Measurements from ENCODE around the gene COP1.

The COP1 gene

DNA sequence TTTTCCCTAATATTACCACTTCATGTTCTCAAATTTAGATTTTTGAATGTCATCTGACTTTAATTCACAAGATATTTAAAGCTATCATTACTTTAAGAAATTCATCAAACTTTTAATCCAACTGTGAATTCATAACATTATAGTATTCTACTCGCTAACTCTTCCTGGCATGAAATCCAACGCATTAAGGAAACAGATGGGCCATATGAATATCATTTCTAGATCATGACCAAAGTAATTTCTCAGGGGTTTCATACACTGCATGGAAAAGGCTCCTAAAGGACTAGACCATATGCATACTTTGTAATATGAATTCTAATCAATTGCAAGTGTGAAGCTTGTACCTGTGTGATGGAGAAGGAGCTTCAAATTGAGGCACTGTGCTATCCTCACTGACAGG, 72.4 kb downstream of the COP1 start:
- H3K27me3 ChIP-seq (ENCODE audit: control insufficient read depth, insufficient read depth, low read length): no peaks in the 10 kb centered on the region
- H3K9me3 ChIP-seq (ENCODE audit: control insufficient read depth, insufficient read depth, low read length): no peaks in the 10 kb centered on the region

DNA sequence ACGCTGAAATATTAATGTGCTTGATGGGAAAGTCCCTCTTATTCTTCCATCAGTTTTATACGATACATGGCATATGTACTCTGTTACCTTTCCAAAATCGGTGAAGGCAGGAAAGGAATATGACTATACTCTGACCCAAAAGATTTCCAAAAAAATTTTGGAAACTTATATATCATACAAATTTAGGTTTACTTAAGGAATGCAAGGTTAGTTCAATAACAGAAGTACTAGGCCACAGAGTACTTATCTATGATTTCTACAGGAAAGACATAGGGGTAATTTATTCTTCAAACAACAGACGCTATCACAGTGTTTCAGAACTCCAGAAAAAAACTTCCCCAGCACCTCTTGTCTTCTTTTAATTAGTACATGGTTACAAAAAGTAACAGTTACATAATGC, 84.8 kb downstream of the COP1 start:
- Histone ChIP-seq H3K9ac (ENCODE audit: low read depth, low read length) (no peak overlapping the region), H3K27me3 (ENCODE audit: control insufficient read depth, insufficient read depth, low read length) (no peaks in the 10 kb centered on the region), H3K4me1 (ENCODE audit: control insufficient read depth, insufficient read depth, low read length) (no peaks in the 10 kb centered on the region), H3K27ac (ENCODE audit: low read depth, low read length) (no peak overlapping the region), H3K4me3 (ENCODE audit: low read depth, low read length) (no peak overlapping the region), H3K36me3 (ENCODE audit: control insufficient read depth, insufficient read depth, low read length) (peaks cover 3% of the 10 kb centered on the region; the same call in 1 of the 2 replicates), H3K9me3 (ENCODE audit: control insufficient read depth, insufficient read depth, low read length) (no peaks in the 10 kb centered on the region)

More for the DNA sequence above, 72.4 kb downstream of the COP1 start:
- H3K4me3 ChIP-seq (ENCODE audit: low read depth, low read length): no peak overlapping the region
- no peak overlapping the region for H3K9ac ChIP-seq (ENCODE audit: low read depth, low read length)
- peaks cover 16% of the 10 kb centered on the region for H3K36me3 ChIP-seq (ENCODE audit: control insufficient read depth, insufficient read depth, low read length)
- no peak overlapping the region for H3K27ac ChIP-seq (ENCODE audit: low read depth, low read length)
- no peaks in the 10 kb centered on the region for H3K4me1 ChIP-seq (ENCODE audit: control insufficient read depth, insufficient read depth, low read length)

DNA sequence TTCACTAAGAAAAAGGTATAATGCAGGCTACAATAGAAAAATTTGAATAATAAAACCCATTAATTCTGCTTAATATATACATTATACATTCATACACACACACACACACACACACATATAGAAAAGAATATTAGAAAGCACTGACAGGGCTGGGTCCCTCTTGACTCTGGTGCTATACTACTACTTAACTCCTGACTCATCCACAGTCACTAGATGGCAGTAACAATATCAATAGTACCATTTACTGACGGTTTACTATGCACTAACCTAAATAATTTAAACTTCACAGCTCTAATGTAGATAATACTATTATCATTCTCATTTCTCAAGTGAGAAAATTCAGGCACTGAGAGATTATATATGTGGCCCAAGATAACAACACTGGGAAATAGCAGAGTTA, 87.5 kb downstream of the COP1 start:
- no peak overlapping the region for H3K4me3 ChIP-seq (ENCODE audit: low read depth, low read length)
- H3K9ac ChIP-seq (ENCODE audit: low read depth, low read length): no peak overlapping the region
- no peak overlapping the region for H3K27ac ChIP-seq (ENCODE audit: low read depth, low read length)
- no peaks in the 10 kb centered on the region for H3K27me3 ChIP-seq (ENCODE audit: control insufficient read depth, insufficient read depth, low read length)
- no peaks in the 10 kb centered on the region for H3K9me3 ChIP-seq (ENCODE audit: control insufficient read depth, insufficient read depth, low read length)
- H3K36me3 ChIP-seq (ENCODE audit: control insufficient read depth, insufficient read depth, low read length): peaks cover 9% of the 10 kb centered on the region
- no peaks in the 10 kb centered on the region for H3K4me1 ChIP-seq (ENCODE audit: control insufficient read depth, insufficient read depth, low read length)

DNA sequence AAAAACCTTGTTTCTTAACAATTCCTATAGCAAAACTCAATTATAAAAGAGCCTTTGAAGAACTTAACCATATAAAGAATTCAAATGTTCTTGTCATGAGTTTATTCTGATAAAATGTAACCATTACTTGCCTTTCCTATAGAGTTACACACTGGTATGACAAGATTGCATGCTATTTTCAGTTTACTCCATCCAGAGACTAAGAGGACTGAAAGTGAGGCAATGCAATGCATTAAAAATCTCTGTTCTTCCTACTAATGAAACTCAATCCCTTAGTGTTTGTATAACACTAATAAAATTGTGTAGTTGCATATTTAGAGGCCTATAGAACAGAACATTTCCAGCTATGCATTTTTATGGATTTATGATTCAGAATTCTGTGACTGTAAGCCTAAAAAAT, 88.1 kb downstream of the COP1 start:
- Histone ChIP-seq H3K9ac (ENCODE audit: low read depth, low read length) (no peak overlapping the region), H3K27me3 (ENCODE audit: control insufficient read depth, insufficient read depth, low read length) (no peaks in the 10 kb centered on the region), H3K4me3 (ENCODE audit: low read depth, low read length) (no peak overlapping the region), H3K36me3 (ENCODE audit: control insufficient read depth, insufficient read depth, low read length) (peaks cover 9% of the 10 kb centered on the region), H3K4me1 (ENCODE audit: control insufficient read depth, insufficient read depth, low read length) (no peaks in the 10 kb centered on the region), H3K9me3 (ENCODE audit: control insufficient read depth, insufficient read depth, low read length) (no peaks in the 10 kb centered on the region), H3K27ac (ENCODE audit: low read depth, low read length) (no peak overlapping the region)

DNA sequence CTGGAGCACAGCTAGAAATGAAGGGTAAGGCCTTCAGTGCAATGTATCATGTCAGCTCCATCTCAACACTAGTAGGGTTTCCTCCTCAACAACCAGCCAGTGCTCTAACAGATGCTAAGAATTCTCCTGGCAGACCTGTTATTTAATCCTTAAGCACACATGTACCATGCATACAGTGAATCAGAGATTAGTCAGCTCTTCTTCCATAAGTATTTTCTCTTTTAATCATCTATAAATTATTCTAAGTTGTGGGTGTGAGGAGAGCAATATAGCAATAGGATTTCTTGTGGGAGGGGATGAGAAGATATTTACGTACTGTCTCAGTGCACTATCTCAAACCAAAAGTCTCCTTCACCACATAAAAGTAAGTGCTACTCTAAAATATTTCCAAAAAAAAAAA, 95.3 kb downstream of the COP1 start:
- Histone ChIP-seq H3K9ac (ENCODE audit: low read depth, low read length) (no peak overlapping the region), H3K4me3 (ENCODE audit: low read depth, low read length) (no peak overlapping the region), H3K27ac (ENCODE audit: low read depth, low read length) (no peak overlapping the region), H3K4me1 (ENCODE audit: control insufficient read depth, insufficient read depth, low read length) (no peaks in the 10 kb centered on the region), H3K36me3 (ENCODE audit: control insufficient read depth, insufficient read depth, low read length) (peaks cover 12% of the 10 kb centered on the region), H3K27me3 (ENCODE audit: control insufficient read depth, insufficient read depth, low read length) (no peaks in the 10 kb centered on the region), H3K9me3 (ENCODE audit: control insufficient read depth, insufficient read depth, low read length) (no peaks in the 10 kb centered on the region)

DNA sequence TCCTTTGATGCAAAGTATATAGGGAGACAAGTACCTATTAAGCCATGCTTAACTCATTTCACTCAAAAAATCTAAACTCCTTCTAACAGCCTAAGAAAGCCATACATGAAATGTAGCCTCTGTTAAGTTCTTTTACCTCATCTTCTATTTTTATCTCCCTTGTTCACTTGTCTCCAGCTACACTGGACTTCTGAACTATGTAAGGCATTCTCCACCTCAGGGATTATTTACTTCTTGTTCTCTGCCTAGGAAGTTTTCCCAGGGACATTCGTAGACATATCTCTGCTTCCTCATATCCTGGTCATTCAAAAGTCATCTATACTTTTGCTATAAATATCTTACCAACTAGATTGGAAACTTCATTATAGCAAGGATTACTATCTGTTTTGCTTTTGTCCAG, 96.9 kb downstream of the COP1 start:
- Histone ChIP-seq H3K36me3 (ENCODE audit: control insufficient read depth, insufficient read depth, low read length) (peaks cover 5% of the 10 kb centered on the region), H3K9me3 (ENCODE audit: control insufficient read depth, insufficient read depth, low read length) (no peaks in the 10 kb centered on the region), H3K4me1 (ENCODE audit: control insufficient read depth, insufficient read depth, low read length) (no peaks in the 10 kb centered on the region), H3K9ac (ENCODE audit: low read depth, low read length) (no peak overlapping the region), H3K27ac (ENCODE audit: low read depth, low read length) (no peak overlapping the region), H3K27me3 (ENCODE audit: control insufficient read depth, insufficient read depth, low read length) (no peaks in the 10 kb centered on the region), H3K4me3 (ENCODE audit: low read depth, low read length) (no peak overlapping the region)

DNA sequence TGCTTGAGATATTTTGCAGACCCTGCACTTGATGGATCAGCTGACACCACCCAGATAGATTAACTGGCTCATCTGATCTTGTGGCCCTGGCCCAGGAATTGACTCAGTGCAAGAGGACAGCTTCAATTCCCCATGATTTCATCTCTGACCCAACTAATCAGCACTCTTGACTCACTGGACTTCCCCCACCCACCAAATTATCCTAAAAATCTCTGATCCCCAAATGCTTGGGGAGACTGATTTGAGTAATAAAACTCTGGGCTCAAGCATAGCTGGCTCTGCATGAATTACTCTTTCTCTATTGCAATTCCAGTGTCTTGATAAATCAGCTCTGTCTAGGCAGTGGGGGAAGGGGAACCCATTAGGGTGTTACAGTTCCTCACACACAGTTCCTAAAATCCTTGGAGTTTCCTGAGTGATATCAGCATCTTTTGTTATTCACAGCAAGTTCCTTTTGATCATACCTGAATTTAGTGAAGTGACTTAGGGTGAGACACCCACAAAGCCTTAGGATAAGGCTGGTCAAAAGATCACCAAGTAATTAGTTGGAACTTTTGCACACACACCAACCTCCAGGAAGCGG, 104.2 kb downstream of the COP1 start:
- H3K36me3 ChIP-seq (ENCODE audit: control insufficient read depth, insufficient read depth, low read length): peaks cover 11% of the 10 kb centered on the region
- no peak overlapping the region for H3K27ac ChIP-seq (ENCODE audit: low read depth, low read length)
- peaks cover 5% of the 10 kb centered on the region; the same call in 1 of the 2 replicates for H3K4me1 ChIP-seq (ENCODE audit: control insufficient read depth, insufficient read depth, low read length)
- H3K27me3 ChIP-seq (ENCODE audit: control insufficient read depth, insufficient read depth, low read length): no peaks in the 10 kb centered on the region
- H3K9me3 ChIP-seq (ENCODE audit: control insufficient read depth, insufficient read depth, low read length): peaks cover 17% of the 10 kb centered on the region
- no peak overlapping the region for H3K4me3 ChIP-seq (ENCODE audit: low read depth, low read length)
- H3K9ac ChIP-seq (ENCODE audit: low read depth, low read length): no peak overlapping the region

DNA sequence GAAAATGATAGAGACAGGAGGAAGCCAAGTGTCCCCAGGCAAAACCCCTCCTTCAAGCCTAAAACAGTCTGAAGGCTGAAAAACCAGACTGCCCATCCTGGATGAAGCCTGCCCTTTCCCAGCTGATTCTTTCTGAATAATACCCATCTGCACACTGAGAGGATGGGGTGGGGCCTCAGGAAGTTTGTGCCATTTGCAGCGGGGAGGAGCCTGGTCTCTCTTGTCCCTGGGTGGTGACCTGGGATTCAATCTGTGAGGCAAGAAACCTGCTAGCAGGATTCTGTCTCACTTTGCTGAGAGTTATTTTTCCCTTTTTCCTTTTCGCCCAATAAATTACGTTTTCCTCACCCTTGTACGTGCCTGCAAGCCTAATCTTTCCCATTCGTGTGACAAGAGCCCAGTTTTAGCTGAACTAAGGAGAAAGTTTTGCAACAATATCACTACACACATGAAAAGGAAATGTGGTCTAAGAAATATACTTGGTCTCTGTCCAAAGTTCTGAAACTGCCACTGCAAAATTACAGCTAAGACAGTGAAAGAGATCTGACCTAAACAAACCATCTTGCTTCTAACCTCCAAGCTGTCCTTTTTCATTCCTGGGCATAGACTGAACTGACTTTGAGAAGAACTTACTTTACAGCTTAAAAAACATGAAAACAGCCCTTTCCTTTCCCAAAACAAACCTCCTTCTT, 105.0 kb downstream of the COP1 start:
- Histone ChIP-seq H3K27me3 (ENCODE audit: control insufficient read depth, insufficient read depth, low read length) (no peaks in the 10 kb centered on the region), H3K27ac (ENCODE audit: low read depth, low read length) (no peak overlapping the region), H3K4me3 (ENCODE audit: low read depth, low read length) (no peak overlapping the region), H3K9ac (ENCODE audit: low read depth, low read length) (no peak overlapping the region), H3K4me1 (ENCODE audit: control insufficient read depth, insufficient read depth, low read length) (peaks cover 5% of the 10 kb centered on the region; the same call in 1 of the 2 replicates), H3K36me3 (ENCODE audit: control insufficient read depth, insufficient read depth, low read length) (peaks cover 11% of the 10 kb centered on the region), H3K9me3 (ENCODE audit: control insufficient read depth, insufficient read depth, low read length) (peaks cover 17% of the 10 kb centered on the region)

DNA sequence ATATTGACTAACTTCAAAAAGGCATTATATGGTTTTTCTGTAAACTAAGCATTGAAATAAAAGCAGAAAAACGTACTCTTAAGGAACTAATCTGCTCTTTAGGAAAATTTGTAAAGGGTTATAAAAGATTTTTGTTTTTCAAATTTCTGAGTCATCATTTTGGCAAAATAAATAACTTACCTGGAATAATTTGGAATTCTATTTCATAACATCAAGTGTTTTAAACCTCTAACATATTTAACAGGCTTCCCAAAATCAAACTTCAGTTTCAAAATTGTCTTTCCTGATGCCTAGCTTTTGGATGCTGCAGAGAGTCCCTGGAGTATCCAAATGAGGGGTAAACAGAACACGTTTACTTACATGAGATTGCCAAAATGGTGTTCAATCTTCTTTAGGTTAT, 108.5 kb downstream of the COP1 start:
- Histone ChIP-seq H3K9ac (ENCODE audit: low read depth, low read length) (no peak overlapping the region), H3K36me3 (ENCODE audit: control insufficient read depth, insufficient read depth, low read length) (peaks cover 9% of the 10 kb centered on the region), H3K4me1 (ENCODE audit: control insufficient read depth, insufficient read depth, low read length) (peaks cover 5% of the 10 kb centered on the region; the same call in 1 of the 2 replicates), H3K27ac (ENCODE audit: low read depth, low read length) (no peak overlapping the region), H3K4me3 (ENCODE audit: low read depth, low read length) (no peak overlapping the region), H3K9me3 (ENCODE audit: control insufficient read depth, insufficient read depth, low read length) (peaks cover 17% of the 10 kb centered on the region), H3K27me3 (ENCODE audit: control insufficient read depth, insufficient read depth, low read length) (no peaks in the 10 kb centered on the region)

DNA sequence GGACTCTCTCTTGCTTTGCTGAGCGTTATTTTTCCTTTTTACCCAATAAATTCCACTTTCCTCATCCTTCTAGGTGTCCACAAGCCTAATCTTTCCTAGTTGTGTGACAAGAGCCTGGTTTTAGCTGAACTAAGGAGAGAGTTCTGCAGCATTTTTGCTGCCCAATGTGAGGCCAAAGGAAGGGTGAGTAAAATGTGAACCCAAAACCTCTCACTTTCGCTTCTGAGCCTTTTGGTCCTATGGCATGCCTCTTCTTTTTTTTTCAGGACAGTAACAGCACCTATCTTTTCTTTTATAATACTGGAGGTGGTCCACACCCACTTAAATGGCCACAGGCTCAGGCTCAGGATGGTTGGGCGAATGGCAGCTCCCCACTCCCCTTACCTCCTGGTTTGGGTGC, 111.1 kb downstream of the COP1 start:
- Histone ChIP-seq H3K27ac (ENCODE audit: low read depth, low read length) (no peak overlapping the region), H3K4me3 (ENCODE audit: low read depth, low read length) (no peak overlapping the region), H3K9ac (ENCODE audit: low read depth, low read length) (no peak overlapping the region), H3K9me3 (ENCODE audit: control insufficient read depth, insufficient read depth, low read length) (peaks cover 17% of the 10 kb centered on the region; the same call in 1 of the 2 replicates), H3K27me3 (ENCODE audit: control insufficient read depth, insufficient read depth, low read length) (no peaks in the 10 kb centered on the region), H3K36me3 (ENCODE audit: control insufficient read depth, insufficient read depth, low read length) (peaks cover 9% of the 10 kb centered on the region), H3K4me1 (ENCODE audit: control insufficient read depth, insufficient read depth, low read length) (no peaks in the 10 kb centered on the region)

DNA sequence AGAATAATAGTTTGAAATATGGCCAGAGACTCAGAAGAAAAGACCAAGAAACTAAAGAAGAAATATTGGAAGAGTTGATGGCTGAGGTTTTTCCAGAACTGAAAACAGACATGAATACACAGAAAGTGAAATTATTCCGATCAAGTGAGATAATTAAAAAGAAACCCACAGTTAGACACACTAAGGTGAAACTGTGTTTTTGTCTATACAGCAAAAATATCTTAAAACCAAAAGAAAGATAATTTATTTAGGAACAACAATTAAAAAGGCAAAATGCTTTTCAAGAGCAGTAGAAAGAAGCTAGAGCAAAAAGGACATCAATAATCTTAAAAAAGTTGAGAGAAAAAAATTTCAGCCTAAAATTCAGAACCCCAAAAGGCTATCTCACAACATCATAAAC, 116.3 kb downstream of the COP1 start:
- H3K27ac ChIP-seq (ENCODE audit: low read depth, low read length): no peak overlapping the region
- no peak overlapping the region for H3K9ac ChIP-seq (ENCODE audit: low read depth, low read length)
- H3K36me3 ChIP-seq (ENCODE audit: control insufficient read depth, insufficient read depth, low read length): no peaks in the 10 kb centered on the region; the same call in none of the 2 replicates
- no peak overlapping the region for H3K4me3 ChIP-seq (ENCODE audit: low read depth, low read length)
- peaks cover 11% of the 10 kb centered on the region; the same call in 1 of the 2 replicates for H3K4me1 ChIP-seq (ENCODE audit: control insufficient read depth, insufficient read depth, low read length)
- H3K9me3 ChIP-seq (ENCODE audit: control insufficient read depth, insufficient read depth, low read length): no peaks in the 10 kb centered on the region
- H3K27me3 ChIP-seq (ENCODE audit: control insufficient read depth, insufficient read depth, low read length): no peaks in the 10 kb centered on the region

All from HUES48 (cell line).